SW 1271 (cell line): ENCODE results near the gene ME1.
"Not testable (repeated sequence)": the region's sequence is repeated elsewhere in the genome, so short reads cannot be mapped to it uniquely, and the experiment has no call there.

Experiments used
- DNase-seq, 2 experiments: peaks; one replicate each; lab custom pipeline; 2025; lab: John Stamatoyannopoulos, UW

The ME1 gene

GRCh38 chr6:83430611-83431544 lies at the start of gene ME1:
Gene ME1, minus strand, starts transcription at chr6:83431051. Its CDS starts 97 bp downstream, at chr6:83430954.
- no peak for DNase-seq

- DNase-seq = no peak
Measured at GRCh38 chr6:83480470-83480869, 49.6 kb upstream of the ME1 start.

GRCh38 chr6:83479389-83479788 lies 48.5 kb upstream of the ME1 start:
- DNase-seq = no peak

GRCh38 chr6:83476971-83477370 lies 46.1 kb upstream of the ME1 start:
- no peak for DNase-seq

GRCh38 chr6:83474309-83474708 lies 43.5 kb upstream of the ME1 start:
- no peak for DNase-seq

- DNase-seq = no peak
Measured at GRCh38 chr6:83472767-83473166, 41.9 kb upstream of the ME1 start.

GRCh38 chr6:83470587-83470986 lies 39.7 kb upstream of the ME1 start:
- DNase-seq = no peak

GRCh38 chr6:83470001-83470400 lies 39.1 kb upstream of the ME1 start:
- DNase-seq = no peak

- no peak for DNase-seq
Measured at GRCh38 chr6:83467620-83468036, 36.8 kb upstream of the ME1 start.

GRCh38 chr6:83466328-83466727 lies 35.5 kb upstream of the ME1 start:
- DNase-seq = no peak

GRCh38 chr6:83464381-83465140 lies 33.7 kb upstream of the ME1 start:
- no peak for DNase-seq

- no peak for DNase-seq
Measured at GRCh38 chr6:83463886-83464285, 33.0 kb upstream of the ME1 start.

- DNase-seq = no peak
Measured at GRCh38 chr6:83462524-83462923, 31.7 kb upstream of the ME1 start.

- DNase-seq = no peak
Measured at GRCh38 chr6:83461438-83461837, 30.6 kb upstream of the ME1 start.

GRCh38 chr6:83459663-83460062 lies 28.8 kb upstream of the ME1 start:
- no peak for DNase-seq

- DNase-seq = not testable (repeated sequence)
Measured at GRCh38 chr6:83450015-83450414, 19.2 kb upstream of the ME1 start.

GRCh38 chr6:83444086-83444699 lies 13.3 kb upstream of the ME1 start:
- DNase-seq = not testable (repeated sequence)

GRCh38 chr6:83443516-83443915 lies 12.7 kb upstream of the ME1 start:
- no peak for DNase-seq

- no peak for DNase-seq
Measured at GRCh38 chr6:83442752-83443151, 11.9 kb upstream of the ME1 start.

- no peak for DNase-seq
Measured at GRCh38 chr6:83439201-83439600, 8.3 kb upstream of the ME1 start.

GRCh38 chr6:83436674-83437073 lies 5.8 kb upstream of the ME1 start:
- no peak for DNase-seq

GRCh38 chr6:83433177-83433576 lies 2.3 kb upstream of the ME1 start:
- no peak for DNase-seq

- no peak for DNase-seq
Measured at GRCh38 chr6:83432636-83433035, 1.8 kb upstream of the ME1 start.
